Eye (tissue), 1 donor: Measurements from ENCODE around the gene ARRB1.

Experiments
- DNase-seq: peaks from one replicate; pipeline ENCODE4 v3.0.0-alpha.2; 2015

ARRB1 gene

GRCh38 chr11:75219869-75220268, 131.6 kb downstream of the ARRB1 start:
- no peak for DNase-seq

DNA sequence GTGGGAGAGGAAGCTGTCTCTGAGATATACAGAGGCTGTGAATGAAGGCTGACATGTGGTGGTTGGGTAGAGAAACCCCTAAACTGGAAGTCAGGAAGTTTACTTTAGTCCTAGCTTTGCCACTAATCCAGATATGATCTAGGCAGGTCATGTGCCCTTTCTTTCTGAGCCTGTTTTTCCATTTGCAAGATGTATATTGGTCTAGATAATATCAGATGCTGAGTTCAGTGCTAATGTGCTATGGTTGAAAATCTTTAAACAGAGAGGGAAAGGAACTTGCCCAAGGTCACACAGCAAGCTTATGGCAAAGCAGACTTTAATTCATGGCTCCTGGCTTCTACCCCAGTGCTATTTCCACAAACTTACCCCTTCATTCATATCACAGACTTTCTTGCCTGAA, 136.6 kb downstream of the ARRB1 start:
- no peak for DNase-seq

GRCh38 chr11:75214411-75214821, 137.0 kb downstream of the ARRB1 start:
- peak; percentile 93 for DNase-seq
